22Rv1 (cell line): ENCODE measurements around the gene TCL1A.
"Not testable (repeated sequence)": the region's sequence is repeated elsewhere in the genome, so short reads cannot be mapped to it uniquely, and the experiment has no call there.

ENCODE experiments used
- H3K27ac ChIP-seq: fragments of 450-650 bp; 2 replicates; pipeline ENCODE4 v1.5.1; 2017
- ZFX ChIP-seq: fragments of 450-650 bp; IDR thresholded peaks from 2 replicates; pipeline ENCODE4 v1.6.1; 2017; ENCODE audit warnings: antibody characterized with exemption, borderline replicate concordance
- TF ChIP-seq, protein P1 (sequence below): fragments of 450-650 bp; IDR thresholded peaks from 2 replicates; pipeline ENCODE4 v1.5.1; 2017; ENCODE audit warnings: mild to moderate bottlenecking

Gene TCL1A, protein sequence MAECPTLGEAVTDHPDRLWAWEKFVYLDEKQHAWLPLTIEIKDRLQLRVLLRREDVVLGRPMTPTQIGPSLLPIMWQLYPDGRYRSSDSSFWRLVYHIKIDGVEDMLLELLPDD

DNA sequence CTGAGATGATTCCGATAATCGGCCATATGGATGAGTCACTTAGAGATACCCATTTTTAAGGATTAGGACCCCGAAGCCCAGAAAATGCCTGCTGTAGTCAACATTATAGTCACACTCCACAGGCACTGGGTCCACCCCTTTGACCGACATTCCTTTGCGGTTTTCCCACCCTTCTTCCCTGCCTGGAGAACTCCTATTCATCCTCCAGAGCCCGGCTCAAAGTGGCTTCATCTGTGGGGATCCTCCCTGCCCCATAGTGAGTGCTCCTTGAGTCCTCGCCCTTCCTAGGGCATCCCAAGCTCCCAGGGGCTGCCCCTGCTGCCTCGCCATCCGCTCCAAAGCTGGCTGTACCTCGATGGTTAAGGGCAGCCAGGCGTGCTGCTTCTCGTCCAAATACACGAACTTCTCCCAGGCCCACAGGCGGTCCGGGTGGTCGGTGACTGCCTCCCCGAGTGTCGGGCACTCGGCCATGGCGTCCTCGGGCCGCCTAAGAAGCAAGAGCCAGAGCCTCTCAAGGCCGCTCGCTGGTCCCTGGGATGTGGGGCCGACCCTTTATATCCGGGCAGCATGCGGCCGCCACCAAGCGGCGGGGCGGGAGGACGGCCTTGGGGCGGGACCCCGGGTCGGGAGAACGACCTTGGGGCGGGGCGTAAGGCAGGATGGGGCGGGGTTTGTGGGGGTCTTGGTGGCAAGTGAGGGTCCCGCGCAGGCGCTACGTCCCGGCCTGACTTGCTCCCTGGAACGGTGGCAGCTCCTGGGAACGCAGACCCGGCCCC is at the start of gene TCL1A:
Gene TCL1A (minus strand): TSS at position 530 of the 776 bp plus-strand sequence. CDS start 59 bp downstream, at position 471.
- TF ChIP-seq ZFX = no peak
- TF ChIP-seq, protein P1, sequence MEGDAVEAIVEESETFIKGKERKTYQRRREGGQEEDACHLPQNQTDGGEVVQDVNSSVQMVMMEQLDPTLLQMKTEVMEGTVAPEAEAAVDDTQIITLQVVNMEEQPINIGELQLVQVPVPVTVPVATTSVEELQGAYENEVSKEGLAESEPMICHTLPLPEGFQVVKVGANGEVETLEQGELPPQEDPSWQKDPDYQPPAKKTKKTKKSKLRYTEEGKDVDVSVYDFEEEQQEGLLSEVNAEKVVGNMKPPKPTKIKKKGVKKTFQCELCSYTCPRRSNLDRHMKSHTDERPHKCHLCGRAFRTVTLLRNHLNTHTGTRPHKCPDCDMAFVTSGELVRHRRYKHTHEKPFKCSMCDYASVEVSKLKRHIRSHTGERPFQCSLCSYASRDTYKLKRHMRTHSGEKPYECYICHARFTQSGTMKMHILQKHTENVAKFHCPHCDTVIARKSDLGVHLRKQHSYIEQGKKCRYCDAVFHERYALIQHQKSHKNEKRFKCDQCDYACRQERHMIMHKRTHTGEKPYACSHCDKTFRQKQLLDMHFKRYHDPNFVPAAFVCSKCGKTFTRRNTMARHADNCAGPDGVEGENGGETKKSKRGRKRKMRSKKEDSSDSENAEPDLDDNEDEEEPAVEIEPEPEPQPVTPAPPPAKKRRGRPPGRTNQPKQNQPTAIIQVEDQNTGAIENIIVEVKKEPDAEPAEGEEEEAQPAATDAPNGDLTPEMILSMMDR = no peak
- no peak within 1 kb of the TSS for H3K27ac ChIP-seq

DNA sequence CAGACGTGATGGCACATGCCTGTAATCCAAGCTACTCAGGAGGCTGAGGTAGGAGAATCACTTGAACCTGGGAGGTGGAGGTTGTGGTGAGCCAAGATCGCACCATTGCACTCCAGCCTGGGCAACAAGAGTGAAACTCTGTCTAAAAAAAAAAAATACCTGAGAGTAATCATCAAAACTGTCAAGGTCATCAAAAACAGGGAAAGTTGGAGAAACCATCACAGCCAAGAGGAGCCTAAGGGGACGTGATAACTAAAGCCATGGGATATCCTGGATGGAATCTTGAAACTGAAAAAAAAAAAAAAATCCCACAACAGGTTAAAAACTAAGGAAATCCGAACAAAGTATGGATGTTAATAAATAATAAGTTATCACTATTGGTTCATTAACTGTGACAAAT is 49.1 kb upstream of the TCL1A start:
- not testable (repeated sequence) for H3K27ac ChIP-seq

DNA sequence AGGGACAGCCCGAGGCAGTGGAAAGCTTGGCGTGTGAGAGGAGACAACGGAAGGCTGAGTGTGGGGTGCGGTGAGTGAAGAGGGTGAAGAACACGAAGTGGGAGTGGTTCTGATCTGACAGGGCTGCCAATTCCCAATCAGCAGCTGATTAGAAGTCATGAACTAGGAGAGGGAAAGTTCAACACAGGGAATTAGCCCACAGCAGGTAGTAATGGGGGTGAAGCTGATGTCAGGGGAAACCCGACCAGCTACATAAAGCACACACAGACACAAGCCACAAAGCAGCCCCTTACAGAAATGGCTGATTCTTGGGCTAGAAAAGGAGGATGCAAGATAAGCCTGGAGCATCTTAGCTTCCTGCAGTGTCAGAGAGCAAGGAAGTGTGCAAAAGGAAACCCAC is 47.5 kb upstream of the TCL1A start:
- H3K27ac ChIP-seq = no peak overlapping the region
- TF ChIP-seq, protein P1 = no peak
- TF ChIP-seq ZFX = no peak

DNA sequence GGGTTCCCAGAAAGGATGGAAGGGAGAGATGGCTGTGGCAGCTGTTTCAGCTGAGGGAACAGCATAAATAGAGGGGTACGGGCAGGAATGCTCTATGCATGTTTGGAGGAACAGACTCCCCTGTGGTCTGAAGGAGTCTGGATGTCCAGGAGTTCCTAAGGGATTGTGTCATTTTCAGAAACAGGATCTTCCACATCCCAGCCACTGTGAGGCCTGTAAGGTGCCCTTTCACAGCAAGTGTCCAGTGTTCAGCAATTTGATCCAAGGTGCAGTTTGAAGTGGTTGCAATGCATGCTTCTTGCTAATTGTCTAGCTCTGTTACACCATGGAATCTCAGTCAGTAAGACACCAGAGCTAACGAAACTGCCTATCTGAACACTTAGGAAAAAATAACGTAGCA is 46.7 kb upstream of the TCL1A start:
- no peak for TF ChIP-seq ZFX
- TF ChIP-seq, protein P1 = no peak

DNA sequence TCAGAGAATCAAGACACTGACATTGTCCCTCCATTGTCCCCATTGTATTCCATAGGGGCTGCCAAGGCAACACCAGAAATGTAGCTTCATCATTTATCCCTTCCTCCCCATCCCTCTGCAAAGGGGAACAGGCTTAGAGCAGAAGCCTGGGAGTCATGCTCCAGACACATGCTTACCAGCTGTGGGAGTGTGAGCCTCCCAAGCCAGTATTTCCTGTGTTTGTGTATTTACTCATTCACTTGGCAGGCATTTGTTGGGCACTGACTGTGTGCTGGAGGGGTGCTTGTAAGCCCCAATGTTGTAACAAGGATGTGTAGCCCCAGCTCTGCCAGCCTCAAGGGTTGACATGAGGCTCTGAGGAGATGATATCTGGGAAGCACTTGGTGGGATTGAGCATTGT is 46.0 kb upstream of the TCL1A start:
- no peak for TF ChIP-seq ZFX
- TF ChIP-seq, protein P1 = no peak
- H3K27ac ChIP-seq = no peak overlapping the region

More for the DNA sequence above, 46.7 kb upstream of the TCL1A start:
- H3K27ac ChIP-seq = no peak overlapping the region

DNA sequence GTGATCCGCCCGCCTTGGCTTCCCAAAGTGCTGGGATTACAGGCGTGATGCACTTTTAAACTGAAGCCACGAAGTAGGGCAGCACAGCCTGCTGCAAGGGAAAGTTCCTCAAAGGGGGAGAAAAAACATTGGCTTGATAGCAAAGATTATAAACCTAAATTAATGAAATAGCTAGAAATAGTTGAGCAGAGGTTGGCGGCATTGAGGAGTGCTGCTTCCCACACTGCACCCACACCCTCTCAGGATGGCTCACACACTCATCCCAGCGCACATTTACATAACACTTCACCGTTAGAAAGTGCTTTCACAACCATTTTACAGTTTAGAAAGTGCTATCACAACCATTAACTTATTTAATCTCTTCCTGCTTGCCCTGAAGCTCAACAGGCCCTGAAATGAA is 44.4 kb upstream of the TCL1A start:
- no peak for TF ChIP-seq ZFX
- TF ChIP-seq, protein P1 = no peak

DNA sequence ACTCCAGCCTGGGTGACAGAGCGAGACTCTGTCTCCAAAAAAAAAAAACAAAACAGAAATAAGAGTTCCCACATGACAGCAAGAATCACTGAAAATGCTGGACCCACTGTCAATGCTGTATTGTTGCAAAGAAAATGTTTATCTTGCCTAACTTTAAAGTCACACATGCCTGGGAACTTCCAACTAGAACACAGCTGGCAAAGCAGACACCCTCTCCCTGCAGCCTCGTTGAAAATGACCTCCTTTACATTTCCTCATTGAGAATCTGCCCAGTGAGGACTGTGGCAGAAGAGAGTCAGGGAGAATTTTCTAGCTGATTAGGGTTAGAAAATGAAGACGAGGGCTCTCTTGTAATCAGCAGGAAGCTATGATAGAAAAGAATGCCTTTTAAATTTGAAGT is 42.8 kb upstream of the TCL1A start:
- TF ChIP-seq, protein P1 = no peak
- no peak for TF ChIP-seq ZFX
- H3K27ac ChIP-seq = no peak overlapping the region

More for the DNA sequence above, 44.4 kb upstream of the TCL1A start:
- H3K27ac ChIP-seq = no peak overlapping the region
